HepG2 (cell line): ENCODE data around the gene LSM10. TPM values are rescaled to one million over a fixed set of nuclear protein-coding genes. Genes with fewer than 3 reads are reported as not detected.

ENCODE experiments used
- BCLAF1 ChIP-seq: fragments of 450-650 bp; IDR thresholded peaks from 2 replicates; pipeline ENCODE4 v1.6.1; 2017; ENCODE audit warnings: mild to moderate bottlenecking
- CSRNP2 ChIP-seq: sonication (generic); formaldehyde crosslinking; conservative IDR thresholded peaks from 2 replicates; pipeline ENCODE4 v1.8.0; 2022; ENCODE audit warnings: low read depth, missing genetic modification reagents
- EEA1 ChIP-seq: sonication (generic); formaldehyde crosslinking; IDR thresholded peaks from 2 replicates; pipeline ENCODE4 v1.5.1; 2020; ENCODE audit warnings: mild to moderate bottlenecking, missing genetic modification reagents, borderline replicate concordance
- NFKB2 ChIP-seq: sonication (generic); formaldehyde crosslinking; IDR thresholded peaks from 2 replicates; pipeline ENCODE4 v1.4.0; 2020; ENCODE audit warnings: missing genetic modification reagents, borderline replicate concordance
- ZFP90 ChIP-seq: sonication (generic); formaldehyde crosslinking; IDR thresholded peaks from 2 replicates; pipeline ENCODE4 v1.8.0; 2022; ENCODE audit warnings: missing genetic modification reagents, mild to moderate bottlenecking, inconsistent platforms, borderline replicate concordance
- ZFP91 ChIP-seq: sonication (generic); formaldehyde crosslinking; IDR thresholded peaks from 2 replicates; pipeline ENCODE4 v1.9.0; 2022; ENCODE audit warnings: missing genetic modification reagents, mild to moderate bottlenecking, borderline replicate concordance
- ZMAT3 ChIP-seq: sonication (generic); formaldehyde crosslinking; conservative IDR thresholded peaks from 2 replicates; pipeline ENCODE4 v1.7.0; 2021; ENCODE audit warnings: missing genetic modification reagents
- ZNF687 ChIP-seq: sonication (generic); formaldehyde crosslinking; IDR thresholded peaks from 2 replicates; pipeline ENCODE4 v1.5.1; 2020; ENCODE audit warnings: mild to moderate bottlenecking, missing genetic modification reagents, moderate library complexity
- polyA plus RNA-seq, 8 experiments: library from polyadenylated mRNA; depleted of rRNA in 3 of 8; stranded (reverse) in 7 of 8; unstranded in 1 of 8; fragments of >200 nt; fragmentation: Illumina TruSeq in 4 of 8; extraction: Trizol in 4 of 8; gene quantifications; 2 replicates each; pipeline versions ENCODE4 v1.2.1 to v1.2.3, GENCODE V29; 2011 to 2016; ENCODE audit warnings: low read depth in 4 of 8, missing spikeins in 1 of 8, mixed read lengths in 1 of 8; ENCODE audit not compliant: insufficient read depth in 1 of 8
- total RNA-seq, 5 experiments: library from RNA; depleted of rRNA; stranded (reverse); fragments of >200 nt; fragmentation: Illumina TruSeq; extraction: Trizol; gene quantifications; 2 replicates each; pipeline ENCODE4 v1.2.3, GENCODE V29; 2016; ENCODE audit warnings: low read depth in 1 of 5

The LSM10 gene
- total and polyA plus RNA-seq, 2 of the 13 experiments (the other 11 are each of a cell fraction or from before 2014, with no cell fraction given), result 14.0 to 52.0 TPM

GRCh38 chr1:36352910-36353878, 44.5 kb downstream of the LSM10 start (continued):
- TF ChIP-seq ZNF687 (CRISPR knock-in tag) (peak; percentile 78), ZFP90 (CRISPR knock-in tag) (0 out of 2 replicates have a peak, but pooled peaks have one; percentile 27), ZFP91 (CRISPR knock-in tag) (peak; percentile 11; the same call in 1 of the 2 replicates), ZMAT3 (CRISPR knock-in tag) (no peak), EEA1 (CRISPR knock-in tag) (no peak), CSRNP2 (no peak), NFKB2 (CRISPR knock-in tag) (0 out of 2 replicates have a peak, but pooled peaks have one; percentile 23), BCLAF1 (no peak)
- TF ChIP-seq, all 625 proteins: peak for 5
